ELR (cell line): ENCODE results near the gene ZNF446.
"Not testable (repeated sequence)": the region's sequence is repeated elsewhere in the genome, so short reads cannot be mapped to it uniquely, and the experiment has no call there.

Experiments used
- DNase-seq: peaks from one replicate; pipeline ENCODE4 v3.0.0-alpha.2; 2015; ENCODE audit warnings: low read depth

The ZNF446 gene

DNA sequence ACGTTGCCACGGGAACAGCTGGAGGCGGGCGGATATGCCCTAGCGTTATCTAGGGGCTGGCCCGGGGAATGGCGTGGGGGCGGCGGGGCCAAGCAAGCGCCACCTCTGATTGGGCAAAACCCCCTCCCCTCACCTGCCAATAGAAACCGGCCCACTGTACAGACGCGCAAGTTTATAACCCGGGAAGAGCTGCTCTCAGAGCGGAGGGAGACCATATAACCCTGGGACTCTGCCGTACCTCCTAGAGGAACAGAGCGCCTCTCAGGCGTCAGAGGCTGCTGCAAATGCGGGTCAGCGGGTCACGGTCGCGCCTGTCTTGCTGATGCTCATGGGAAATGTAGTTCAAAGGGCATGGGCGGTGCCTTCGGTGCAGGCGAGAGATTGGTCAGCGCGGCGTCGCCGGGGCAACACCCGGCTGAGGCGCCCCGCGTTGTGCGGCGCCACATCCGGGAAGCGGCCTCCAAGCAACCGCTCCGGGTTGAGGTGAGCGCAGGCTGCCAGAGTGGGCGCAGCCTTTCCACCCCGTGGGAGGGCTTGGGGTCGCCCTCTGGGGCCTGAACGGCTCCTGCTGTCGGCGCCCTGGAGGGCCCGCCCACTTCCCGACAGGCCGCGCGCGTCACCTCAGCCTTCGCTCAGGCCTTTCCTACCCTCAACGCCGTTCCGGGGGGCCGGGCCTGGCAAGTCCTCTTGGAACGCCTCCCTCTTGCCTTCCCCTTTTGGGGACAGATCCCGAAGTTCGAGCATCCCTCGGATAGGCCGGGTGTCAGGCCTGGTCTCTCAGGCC lies at the start of gene ZNF446:
ZNF446 (plus strand) TSS at position 639 of the 784 bp plus-strand sequence. CDS start 867 bp downstream, outside the sequence.
- peak; percentile 94 for DNase-seq

DNA sequence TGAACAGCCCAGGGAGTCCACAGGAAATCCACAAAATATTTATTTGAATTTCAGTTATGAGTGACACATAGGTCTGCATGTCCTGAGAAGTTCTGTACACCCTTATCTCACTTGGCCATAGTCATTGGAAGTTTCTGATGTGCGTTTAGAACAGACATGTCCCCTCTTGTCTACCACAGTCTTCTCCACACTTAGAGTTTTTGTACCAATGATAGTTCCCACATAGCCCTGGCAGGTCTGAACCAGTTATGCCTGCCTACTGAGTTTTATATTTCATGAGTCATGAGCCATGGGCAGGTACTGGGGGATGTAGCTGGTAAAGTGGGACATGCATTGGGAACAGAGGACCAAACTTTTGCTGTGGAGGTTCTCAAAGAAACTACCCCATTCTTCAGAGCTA lies 47.5 kb upstream of the ZNF446 start:
- no peak for DNase-seq

DNA sequence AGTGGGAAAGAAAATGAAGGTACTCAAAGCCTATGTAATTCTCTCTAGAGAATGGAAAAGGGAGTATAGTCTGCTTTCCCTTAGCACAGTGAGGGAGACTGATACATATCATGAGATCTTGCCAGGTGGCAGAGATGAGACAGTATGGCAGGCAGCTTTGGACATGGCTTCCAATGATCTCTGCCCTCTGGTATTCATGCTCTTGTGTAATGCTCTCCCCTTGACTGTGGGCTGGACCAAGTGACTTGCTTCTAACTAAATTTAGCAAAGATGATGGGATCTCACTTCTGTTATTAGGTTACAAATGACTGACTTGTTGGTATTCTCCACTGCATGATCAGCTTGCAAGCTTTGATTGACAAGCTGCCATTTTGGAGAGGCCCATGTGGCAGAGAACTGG lies 46.4 kb upstream of the ZNF446 start:
- no peak for DNase-seq

DNA sequence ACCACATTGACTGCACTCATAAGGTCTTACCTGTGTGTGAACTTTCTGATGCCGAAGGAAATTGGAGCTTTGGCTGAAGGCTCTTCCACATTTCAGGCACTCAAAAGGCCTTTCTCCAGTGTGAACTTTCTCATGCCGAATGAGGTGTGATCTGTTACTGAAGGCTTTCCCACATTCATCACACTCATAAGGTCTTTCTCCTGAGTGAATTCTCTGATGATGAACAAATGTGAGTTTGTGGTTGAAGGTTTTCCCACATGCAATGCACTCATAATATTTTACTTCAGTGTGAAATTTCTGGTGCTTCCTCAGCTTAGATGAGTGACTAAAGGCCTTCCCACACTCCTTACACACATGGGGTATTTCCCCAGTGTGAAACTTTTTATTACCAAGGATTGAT lies 41.9 kb upstream of the ZNF446 start:
- no peak for DNase-seq

DNA sequence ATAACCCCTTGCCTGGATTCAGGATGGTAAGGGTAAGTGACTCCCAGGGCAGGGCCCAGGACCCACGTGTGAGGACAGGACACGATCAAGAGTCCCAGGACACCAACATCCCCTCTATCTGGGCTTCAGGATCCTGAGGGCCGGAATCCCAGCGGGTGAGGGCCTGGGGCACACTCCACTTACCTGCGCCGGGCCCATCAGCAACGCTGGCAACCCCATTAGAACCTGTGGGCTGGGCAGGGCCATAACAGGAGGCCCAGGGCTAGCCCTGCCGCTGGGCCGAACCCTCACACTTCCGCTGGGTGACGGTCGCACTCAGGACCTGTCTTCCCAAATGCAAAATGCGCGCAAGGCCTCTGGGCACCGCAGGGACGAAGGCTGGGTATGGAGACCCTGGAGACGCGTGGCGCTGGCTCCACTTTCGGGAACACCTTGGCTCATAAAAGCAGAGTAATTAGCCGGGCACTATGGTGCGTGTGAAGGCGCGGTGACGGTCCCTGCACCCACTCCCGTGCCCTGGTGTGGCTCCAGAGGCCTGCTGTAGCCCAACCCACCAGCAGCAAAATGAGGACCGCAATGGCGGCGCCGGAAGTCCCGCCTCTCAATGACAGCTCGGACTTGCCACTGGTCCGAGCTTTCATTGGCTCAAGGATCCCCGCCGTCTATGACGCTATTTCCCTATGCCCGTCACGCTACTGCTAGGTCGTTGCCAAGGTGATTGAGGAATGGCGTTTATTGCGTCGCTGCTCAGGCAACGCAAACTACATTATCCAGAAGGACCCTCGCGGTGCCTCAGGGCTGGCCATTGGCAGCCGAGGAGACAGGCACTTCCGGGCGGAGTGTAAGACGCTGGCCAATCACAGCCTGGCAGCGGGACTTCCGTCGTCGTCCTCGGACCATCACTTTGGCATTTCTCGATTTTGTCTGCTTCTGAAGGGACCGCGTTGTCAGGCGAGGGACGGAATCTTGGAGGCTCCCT lies 36.3 kb upstream of the ZNF446 start, which contains the start of gene ZNF132:
ZNF132 (minus strand) TSS at position 578 of the 979 bp plus-strand sequence; CDS start at position 246, 332 bp downstream.
- peak; percentile 97 for DNase-seq

DNA sequence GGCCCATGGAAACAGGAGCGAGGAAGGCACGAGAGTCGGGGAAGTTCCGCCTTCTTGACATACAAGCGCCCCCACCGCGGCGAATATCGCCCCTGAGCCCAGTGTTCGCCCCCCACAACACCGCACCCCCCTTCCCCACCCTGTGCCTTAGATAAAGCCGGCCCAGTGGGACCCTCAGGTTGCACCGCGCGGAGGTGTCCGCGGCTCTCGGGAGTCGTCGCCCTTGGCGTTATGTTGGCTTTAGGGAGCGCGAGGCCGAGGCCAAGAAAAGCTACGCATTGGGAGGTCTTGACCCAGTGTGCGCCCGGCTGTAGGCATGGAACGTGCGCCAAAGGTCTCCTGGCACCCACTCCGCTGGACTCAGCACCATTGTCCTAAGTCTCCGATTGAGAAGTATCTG lies 35.6 kb upstream of the ZNF446 start:
- no peak for DNase-seq

DNA sequence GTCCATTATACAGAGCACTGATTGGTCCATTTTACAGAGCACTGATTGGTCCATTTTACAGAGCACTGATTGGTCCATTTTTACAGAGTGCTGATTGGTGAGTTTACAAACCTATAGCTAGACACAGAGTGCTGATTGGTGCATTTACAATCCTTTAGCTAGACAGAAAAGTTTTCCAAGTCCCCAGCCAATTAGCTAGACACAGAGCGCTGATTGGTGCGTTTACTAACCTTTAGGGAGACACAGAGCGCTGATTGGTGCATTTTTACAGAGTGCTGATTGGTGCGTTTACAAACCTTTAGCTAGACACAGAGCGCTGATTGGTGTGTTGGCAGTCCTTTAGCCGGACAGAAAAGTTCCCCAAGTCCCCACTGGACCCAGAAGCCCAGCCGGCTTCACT lies 33.2 kb upstream of the ZNF446 start:
- DNase-seq = not testable (repeated sequence)

DNA sequence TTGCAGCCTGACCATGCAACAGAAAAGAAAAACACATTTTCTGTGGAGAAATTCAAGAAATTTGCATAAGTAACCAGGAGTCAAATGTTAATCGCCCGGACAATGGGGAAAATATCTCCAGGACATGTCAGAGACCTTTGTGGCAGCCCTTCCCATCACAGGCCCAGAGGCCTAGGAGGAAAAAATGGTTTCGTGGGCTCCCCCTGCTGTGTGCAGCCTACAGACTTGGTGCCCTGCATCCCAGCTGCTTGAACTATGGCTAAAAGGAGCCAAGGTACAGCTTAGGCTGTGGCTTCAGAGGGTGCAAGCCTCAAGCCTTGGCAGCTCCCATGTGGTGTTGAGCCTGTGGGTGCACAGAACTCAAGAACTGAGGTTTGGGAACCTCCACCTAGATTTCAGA lies 27.3 kb upstream of the ZNF446 start:
- not testable (repeated sequence) for DNase-seq

DNA sequence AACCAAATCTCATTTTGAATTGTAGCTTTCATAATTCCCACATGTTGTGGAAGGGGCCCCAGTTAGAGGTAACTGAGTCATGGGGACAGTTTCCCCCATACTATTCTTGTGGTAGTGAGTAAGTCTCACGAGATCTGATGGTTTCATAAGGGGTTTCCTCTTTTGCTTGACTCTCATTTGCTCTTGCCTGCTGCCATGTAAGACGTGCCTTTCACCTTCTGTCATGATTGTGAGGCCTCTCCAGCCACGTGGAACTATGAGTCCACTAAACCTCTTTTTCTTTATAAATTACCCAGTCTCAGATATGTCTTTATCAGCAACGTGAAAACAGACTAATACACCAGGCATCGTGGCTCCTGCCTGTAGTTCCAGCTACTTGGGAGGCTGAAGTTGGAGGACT lies 26.2 kb upstream of the ZNF446 start:
- not testable (repeated sequence) for DNase-seq

DNA sequence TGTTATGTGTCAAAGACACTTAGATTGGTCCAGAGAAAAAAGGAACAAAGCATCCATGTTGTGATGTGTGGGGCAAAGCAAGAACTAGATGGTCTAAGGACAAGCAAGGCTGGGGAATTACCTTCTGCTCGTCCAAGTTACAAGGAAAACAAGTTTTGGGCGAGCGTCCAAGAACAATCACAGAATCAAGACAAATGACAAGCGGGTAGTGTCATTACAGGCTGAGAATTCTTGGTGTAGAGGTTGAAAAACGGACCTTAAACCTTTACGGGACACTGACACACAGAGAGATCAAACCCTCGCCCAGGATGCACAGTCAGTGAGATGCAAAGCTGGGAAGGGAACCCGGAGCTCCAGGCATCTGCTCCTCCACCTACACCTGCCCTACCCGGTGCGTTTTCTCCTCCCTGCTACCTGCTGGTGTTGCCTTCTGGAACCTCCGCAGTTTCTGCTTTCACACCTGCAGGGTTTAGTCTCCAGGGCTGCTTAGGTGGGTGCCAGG lies 25.2 kb upstream of the ZNF446 start:
- DNase-seq = no peak

DNA sequence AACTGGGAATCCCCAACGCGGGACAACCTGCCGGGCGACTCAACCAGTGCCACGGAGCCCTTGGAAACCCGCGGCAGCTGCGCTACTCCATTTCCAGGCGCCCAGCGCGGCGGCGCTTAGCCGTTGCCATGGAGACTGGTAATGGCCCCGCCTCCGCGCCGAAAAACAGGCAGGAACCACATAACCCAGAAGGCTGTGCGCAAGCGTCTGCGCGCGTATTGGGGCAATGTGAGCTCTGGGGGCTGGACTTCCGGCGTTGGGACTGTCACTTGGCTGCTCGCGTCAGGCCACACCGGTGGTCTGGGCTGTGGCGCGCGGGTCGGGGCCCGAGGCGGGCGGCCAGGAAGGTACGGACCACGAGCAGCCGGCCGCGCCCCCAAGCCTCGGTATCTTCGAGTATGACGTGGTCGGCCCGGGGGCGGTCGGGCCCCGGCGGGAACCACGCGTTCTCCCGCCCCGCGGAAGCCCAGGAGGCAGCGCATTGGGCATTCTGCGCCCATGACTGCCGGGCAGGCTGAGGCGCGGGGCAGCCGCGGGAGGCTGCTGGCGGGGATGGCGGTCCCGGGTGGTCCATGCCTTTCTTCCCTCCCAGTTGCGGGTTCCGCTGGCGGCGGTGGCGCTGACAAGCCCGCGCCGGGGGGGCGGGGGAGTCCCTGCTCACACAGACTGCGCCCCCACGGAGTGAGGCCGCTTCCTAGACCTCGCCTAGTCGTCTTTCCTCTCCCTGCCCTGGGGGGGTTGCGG lies 24.6 kb upstream of the ZNF446 start, which contains the start of gene ZNF324B:
ZNF324B (plus strand) TSS at position 265 of the 744 bp plus-strand sequence. CDS start 2,080 bp downstream, outside the sequence.
- peak; percentile 93 for DNase-seq

DNA sequence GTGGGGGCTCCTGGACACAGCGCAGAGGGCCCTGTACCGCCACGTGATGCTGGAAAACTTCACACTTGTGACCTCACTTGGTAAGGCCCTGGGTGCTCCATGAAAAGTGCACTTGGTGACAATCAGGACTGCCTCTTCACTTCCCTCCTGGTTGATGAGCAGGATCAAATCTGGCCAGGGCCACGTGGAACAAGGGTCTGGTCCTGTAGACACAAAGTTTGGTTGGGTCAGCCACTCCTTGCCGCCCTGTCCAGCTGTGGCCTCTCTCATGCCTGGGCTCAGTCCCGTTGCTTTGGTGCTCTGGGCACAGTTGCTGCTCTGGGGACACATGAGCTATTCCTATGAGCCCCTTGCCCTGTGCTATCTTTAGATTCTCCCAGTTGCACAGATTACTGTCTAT lies 22.4 kb upstream of the ZNF446 start:
- no peak for DNase-seq

DNA sequence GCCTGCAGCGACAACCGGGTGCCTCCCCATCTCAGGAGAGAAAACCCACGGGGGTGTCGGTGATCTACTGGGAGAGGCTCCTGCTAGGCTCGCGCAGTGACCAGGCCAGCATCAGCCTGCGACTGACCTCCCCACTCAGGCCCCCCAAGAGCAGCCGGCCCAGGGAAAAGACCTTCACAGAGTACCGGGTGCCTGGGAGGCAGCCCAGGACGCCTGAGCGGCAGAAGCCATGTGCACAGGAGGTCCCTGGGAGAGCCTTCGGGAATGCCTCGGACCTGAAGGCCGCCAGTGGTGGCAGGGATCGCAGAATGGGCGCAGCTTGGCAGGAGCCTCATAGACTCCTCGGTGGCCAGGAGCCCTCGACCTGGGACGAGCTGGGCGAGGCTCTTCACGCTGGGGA lies 20.8 kb upstream of the ZNF446 start:
- DNase-seq = no peak

DNA sequence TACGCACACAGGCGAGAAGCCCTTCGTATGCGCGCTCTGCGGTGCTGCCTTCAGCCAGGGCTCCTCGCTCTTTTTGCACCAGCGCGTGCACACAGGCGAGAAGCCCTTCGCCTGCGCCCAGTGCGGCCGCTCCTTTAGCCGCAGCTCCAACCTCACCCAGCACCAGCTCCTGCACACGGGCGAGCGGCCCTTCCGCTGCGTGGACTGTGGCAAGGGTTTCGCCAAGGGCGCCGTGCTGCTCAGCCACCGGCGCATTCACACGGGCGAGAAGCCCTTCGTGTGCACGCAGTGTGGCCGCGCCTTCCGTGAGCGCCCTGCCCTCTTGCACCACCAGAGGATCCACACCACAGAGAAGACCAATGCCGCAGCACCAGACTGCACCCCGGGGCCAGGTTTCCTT lies 20.0 kb upstream of the ZNF446 start:
- no peak for DNase-seq

DNA sequence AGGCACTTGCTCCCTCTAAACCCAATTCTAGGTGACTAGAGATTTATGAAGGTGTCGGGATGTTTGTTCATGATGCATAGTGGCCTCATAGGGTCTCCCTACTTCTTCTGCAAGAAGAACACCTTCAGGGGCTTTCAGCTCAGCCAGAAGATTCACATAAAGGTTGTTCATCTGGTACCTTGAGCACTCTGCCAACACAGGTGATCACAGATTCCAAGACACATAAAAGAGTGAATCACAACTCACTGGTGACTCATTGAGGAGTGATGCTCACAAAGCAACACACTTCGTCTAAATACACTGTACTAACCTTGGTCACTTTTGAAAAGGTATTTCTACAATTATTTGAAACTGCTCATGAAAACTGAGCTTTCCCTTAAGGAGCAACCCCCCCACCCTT lies 16.1 kb upstream of the ZNF446 start:
- DNase-seq = no peak

DNA sequence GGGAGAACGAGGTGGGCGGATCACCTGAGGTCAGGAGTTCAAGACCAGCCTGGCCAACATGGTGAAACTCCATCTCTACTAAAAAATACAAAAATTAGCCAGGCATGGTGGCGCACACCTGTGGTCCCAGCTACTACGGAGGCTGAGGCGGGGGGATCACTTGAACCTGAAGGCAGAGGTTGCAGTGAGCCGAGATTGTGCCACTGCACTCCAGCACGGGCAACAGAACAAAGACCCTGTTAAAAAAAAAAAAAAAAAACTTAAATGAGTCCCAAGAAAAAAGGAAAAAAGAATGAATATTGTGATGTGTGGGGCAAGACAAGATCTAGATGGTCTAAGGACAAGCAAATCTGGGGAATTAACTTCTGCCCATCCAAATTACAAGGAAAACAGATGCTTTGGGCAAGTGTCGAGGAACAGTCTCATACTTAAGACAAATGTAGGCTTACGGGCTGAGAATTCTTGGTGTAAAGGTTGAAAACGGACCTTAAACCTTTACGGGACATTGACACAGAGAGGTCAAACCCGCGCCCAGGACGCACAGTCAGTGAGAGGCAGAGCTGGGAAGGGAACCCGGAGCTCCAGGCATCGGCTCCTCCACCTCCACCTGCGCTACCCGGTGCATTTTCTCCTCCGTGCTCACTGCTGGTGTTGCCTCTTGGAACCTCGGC lies 9.9 kb upstream of the ZNF446 start:
- no peak for DNase-seq

DNA sequence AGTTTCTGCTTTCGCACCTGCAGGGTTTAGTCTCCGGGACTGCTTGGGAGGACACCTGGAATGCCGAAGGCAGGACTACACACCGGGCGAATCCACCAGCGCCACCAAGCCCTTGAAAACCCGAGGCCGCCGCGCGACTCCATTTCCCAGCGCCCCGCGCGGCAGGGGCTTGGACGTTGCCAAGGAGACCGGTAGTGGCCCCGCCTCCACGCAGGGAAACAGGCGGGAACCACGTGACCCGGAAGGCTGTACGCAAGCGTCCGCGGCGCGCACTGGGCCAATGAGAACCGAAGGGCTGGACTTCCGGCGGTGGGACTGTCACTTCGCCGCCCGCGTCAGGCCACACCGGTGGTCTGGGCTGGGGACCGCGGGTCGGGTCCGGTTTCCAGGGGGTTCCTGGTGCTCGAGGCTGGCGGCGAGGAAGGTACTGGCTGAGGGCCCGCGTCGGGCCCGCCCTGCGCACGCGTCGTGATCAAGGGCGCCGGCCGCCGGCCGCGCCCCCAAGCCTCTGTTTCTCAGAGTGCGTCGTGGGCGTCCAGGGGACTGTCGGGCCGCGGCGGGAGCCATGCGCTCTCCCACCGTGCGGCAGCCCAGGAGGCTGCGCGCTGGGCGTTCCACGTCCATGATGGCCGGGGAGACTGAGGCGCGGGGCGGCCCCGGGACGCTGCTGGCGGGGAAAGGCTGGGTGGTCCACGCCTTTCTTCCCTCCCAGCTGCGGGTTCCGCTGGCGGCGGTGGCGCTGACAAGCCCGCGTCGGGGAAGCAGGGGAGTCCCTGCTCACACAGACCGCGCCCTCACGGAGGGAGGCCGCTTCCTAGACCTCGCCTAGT lies 9.2 kb upstream of the ZNF446 start, which contains the start of gene ZNF324:
ZNF324 (plus strand) TSS at position 321 of the 830 bp plus-strand sequence. CDS start 2,106 bp downstream, outside the sequence.
- DNase-seq = peak; percentile 95

DNA sequence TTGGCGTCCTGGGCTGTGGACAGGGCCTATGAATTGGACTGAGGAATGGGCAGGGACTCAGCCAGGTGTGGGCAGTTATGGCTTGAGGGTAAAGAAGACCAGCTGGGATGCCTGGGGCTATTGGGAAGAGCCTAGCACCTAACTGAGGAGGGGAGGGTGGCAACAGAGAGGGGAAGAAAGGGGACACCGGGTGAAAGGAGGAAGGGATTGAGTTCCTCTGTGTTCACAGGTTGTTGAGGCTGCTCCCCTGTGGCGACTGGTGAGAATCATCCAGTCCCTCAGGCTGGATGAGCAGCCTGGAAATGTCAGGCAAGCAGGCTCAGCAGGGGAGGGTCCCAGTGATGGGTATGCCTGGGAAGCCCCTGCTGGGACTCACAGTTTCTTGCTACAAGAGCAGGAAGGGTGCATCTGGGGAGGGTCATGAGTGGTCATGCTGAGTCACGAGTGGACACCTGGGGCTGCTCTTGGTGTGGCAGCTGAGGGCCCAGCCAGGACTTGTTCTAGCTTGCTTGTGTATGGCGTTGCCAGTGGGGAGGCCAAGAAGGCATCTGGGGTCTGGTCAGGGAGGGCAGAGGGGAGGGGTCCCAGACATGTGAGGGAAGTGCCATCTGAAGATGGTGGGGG lies 7.8 kb upstream of the ZNF446 start:
- peak; percentile 17 for DNase-seq

DNA sequence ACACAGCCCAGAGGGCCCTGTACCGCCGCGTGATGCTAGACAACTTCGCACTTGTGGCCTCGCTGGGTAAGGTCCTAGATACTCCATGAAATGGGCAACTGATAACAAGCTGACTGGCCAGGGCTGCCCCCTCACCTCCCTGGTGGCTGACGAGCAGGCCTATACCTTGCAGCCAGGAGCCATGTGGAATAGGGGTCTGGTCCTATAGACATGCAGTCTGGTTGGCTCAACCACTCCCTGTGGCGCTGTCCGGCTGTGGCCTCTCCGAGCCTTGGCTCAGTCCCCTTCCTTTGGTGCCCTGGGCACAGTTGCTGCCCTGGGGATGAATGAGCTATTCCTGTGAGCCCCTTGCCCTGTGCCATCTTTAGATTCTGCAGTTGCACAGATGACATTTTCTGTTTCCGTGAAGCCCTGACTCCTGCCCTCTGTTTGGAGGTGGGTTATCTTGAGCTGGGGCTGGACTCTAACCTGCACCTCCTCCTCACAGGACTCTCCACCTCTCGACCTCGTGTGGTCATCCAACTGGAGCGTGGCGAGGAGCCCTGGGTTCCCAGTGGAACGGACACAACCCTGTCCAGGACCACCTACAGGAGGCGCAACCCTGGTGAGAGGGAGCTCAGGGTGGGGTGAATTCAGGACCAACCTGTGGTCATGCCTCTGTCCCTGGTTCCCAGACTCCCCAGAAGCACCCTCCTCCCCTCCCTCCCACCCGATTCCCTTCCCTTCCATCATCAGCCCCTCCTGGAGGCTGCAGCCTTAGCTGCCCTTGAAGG lies 6.7 kb upstream of the ZNF446 start:
- DNase-seq = no peak
